ENCODE data around the gene MMS19. TPM values are rescaled to one million over a fixed set of nuclear protein-coding genes. Genes with fewer than 3 reads are reported as not detected.

MMS19 gene
- 100 and 103 TPM in 2 replicates for total RNA-seq

- peaks cover 38% of the 10 kb centered on the region for H3K4me1 Mint-ChIP-seq
- H3K27ac Mint-ChIP-seq, result peak within 1 kb of the TSS; percentile 100
- intact Hi-C loops (cut with micrococcal nuclease), result loop anchor here (1.0 to 10.0 kb wide), 10 partner anchors 45 to 663 kb away; partner anchors contain the start of genes ARHGAP19, AVPI1, EXOSC1 and FRAT1
- no peaks in the 10 kb centered on the region for H3K9me3 Mint-ChIP-seq
- peak within 1 kb of the TSS; percentile 94 for H3K4me3 Mint-ChIP-seq
- H3K27me3 Mint-ChIP-seq, result peaks cover 33% of the 10 kb centered on the region
- peaks cover 21% of the 10 kb centered on the region for H3K36me3 Mint-ChIP-seq (ENCODE audit: low read depth)
- peak; percentile 100 for DNase-seq
Measured at GRCh38 chr10:97498076-97498840, at the start of gene MMS19. Gene MMS19 (minus strand): TSS chr10:97498422. CDS start chr10:97498384, 38 bp downstream.

GRCh38 chr10:97547962-97548361, 49.7 kb upstream of the MMS19 start:
- Mint-ChIP-seq H3K36me3 (ENCODE audit: low read depth) (no peaks in the 10 kb centered on the region), H3K4me3 (no peak overlapping the region)

GRCh38 chr10:97547271-97547600, 49.0 kb upstream of the MMS19 start:
- H3K4me3 Mint-ChIP-seq, result no peak overlapping the region
- H3K9me3 Mint-ChIP-seq, result no peaks in the 10 kb centered on the region
- H3K4me1 Mint-ChIP-seq, result peaks cover 21% of the 10 kb centered on the region
- intact Hi-C loops (cut with micrococcal nuclease), result no loop called here
- H3K36me3 Mint-ChIP-seq (ENCODE audit: low read depth), result no peaks in the 10 kb centered on the region
- DNase-seq, result no peak
- H3K27me3 Mint-ChIP-seq, result no peaks in the 10 kb centered on the region
- H3K27ac Mint-ChIP-seq, result no peak overlapping the region

More at GRCh38 chr10:97547962-97548361, 49.7 kb upstream of the MMS19 start:
- peaks cover 14% of the 10 kb centered on the region for H3K4me1 Mint-ChIP-seq
- H3K9me3 Mint-ChIP-seq, result no peaks in the 10 kb centered on the region
- intact Hi-C loops (cut with micrococcal nuclease), result no loop called here
- H3K27me3 Mint-ChIP-seq, result no peaks in the 10 kb centered on the region
- H3K27ac Mint-ChIP-seq, result no peak overlapping the region
- no peak for DNase-seq

GRCh38 chr10:97546456-97547270, 48.4 kb upstream of the MMS19 start:
- H3K4me1 Mint-ChIP-seq, result peaks cover 26% of the 10 kb centered on the region
- DNase-seq, result no peak
- H3K36me3 Mint-ChIP-seq (ENCODE audit: low read depth), result no peaks in the 10 kb centered on the region
- intact Hi-C loops (cut with micrococcal nuclease), result no loop called here
- H3K9me3 Mint-ChIP-seq, result no peaks in the 10 kb centered on the region
- H3K27me3 Mint-ChIP-seq, result no peaks in the 10 kb centered on the region
- no peak overlapping the region for H3K4me3 Mint-ChIP-seq
- no peak overlapping the region for H3K27ac Mint-ChIP-seq

- Mint-ChIP-seq H3K4me1 (peaks cover 23% of the 10 kb centered on the region), H3K27ac (peak overlapping the region; percentile 71), H3K27me3 (no peaks in the 10 kb centered on the region), H3K36me3 (ENCODE audit: low read depth) (no peaks in the 10 kb centered on the region), H3K9me3 (no peaks in the 10 kb centered on the region), H3K4me3 (peak overlapping the region; percentile 16)
- intact Hi-C loops (cut with micrococcal nuclease), result loop anchor here (1.0 to 2.0 kb wide), 2 partner anchors 10 to 44 kb away; partner anchors contain the start of genes MMS19 and UBTD1
- DNase-seq, result peak; percentile 72
Measured at GRCh38 chr10:97543025-97543546, 44.9 kb upstream of the MMS19 start.

- DNase-seq, result peak; percentile 62
- H3K36me3 Mint-ChIP-seq (ENCODE audit: low read depth), result no peaks in the 10 kb centered on the region
- H3K4me1 Mint-ChIP-seq, result peaks cover 23% of the 10 kb centered on the region
- H3K4me3 Mint-ChIP-seq, result peak overlapping the region; percentile 44
- intact Hi-C loops (cut with micrococcal nuclease), result loop anchor here (1.0 to 2.0 kb wide), 2 partner anchors 11 to 44 kb away; partner anchors contain the start of genes MMS19 and UBTD1
- no peaks in the 10 kb centered on the region for H3K27me3 Mint-ChIP-seq
- H3K27ac Mint-ChIP-seq, result peak overlapping the region; percentile 75
- H3K9me3 Mint-ChIP-seq, result no peaks in the 10 kb centered on the region
Measured at GRCh38 chr10:97542169-97543024, 44.2 kb upstream of the MMS19 start.

GRCh38 chr10:97540669-97541500, 42.7 kb upstream of the MMS19 start:
- no peak for DNase-seq
- Mint-ChIP-seq H3K4me1 (peaks cover 23% of the 10 kb centered on the region), H3K27me3 (no peaks in the 10 kb centered on the region), H3K4me3 (no peak overlapping the region), H3K27ac (peak overlapping the region; percentile 34), H3K9me3 (no peaks in the 10 kb centered on the region), H3K36me3 (ENCODE audit: low read depth) (no peaks in the 10 kb centered on the region)
- intact Hi-C loops (cut with micrococcal nuclease), result no loop called here

GRCh38 chr10:97539523-97540200, 41.4 kb upstream of the MMS19 start:
- peaks cover 21% of the 10 kb centered on the region for H3K4me1 Mint-ChIP-seq
- H3K4me3 Mint-ChIP-seq, result no peak overlapping the region
- H3K36me3 Mint-ChIP-seq (ENCODE audit: low read depth), result no peaks in the 10 kb centered on the region
- H3K27ac Mint-ChIP-seq, result peak overlapping the region; percentile 48
- no peak for DNase-seq
- intact Hi-C loops (cut with micrococcal nuclease), result no loop called here
- no peaks in the 10 kb centered on the region for H3K9me3 Mint-ChIP-seq
- no peaks in the 10 kb centered on the region for H3K27me3 Mint-ChIP-seq

- Mint-ChIP-seq H3K27ac (no peak overlapping the region), H3K9me3 (no peaks in the 10 kb centered on the region), H3K4me1 (peaks cover 21% of the 10 kb centered on the region), H3K36me3 (ENCODE audit: low read depth) (no peaks in the 10 kb centered on the region), H3K4me3 (no peak overlapping the region), H3K27me3 (no peaks in the 10 kb centered on the region)
- intact Hi-C loops (cut with micrococcal nuclease), result no loop called here
- DNase-seq, result no peak
Measured at GRCh38 chr10:97538839-97539238, 40.6 kb upstream of the MMS19 start.

GRCh38 chr10:97538411-97538810, 40.2 kb upstream of the MMS19 start:
- Mint-ChIP-seq H3K9me3 (no peaks in the 10 kb centered on the region), H3K27me3 (no peaks in the 10 kb centered on the region), H3K36me3 (ENCODE audit: low read depth) (no peaks in the 10 kb centered on the region), H3K4me1 (peaks cover 17% of the 10 kb centered on the region), H3K4me3 (no peak overlapping the region), H3K27ac (no peak overlapping the region)
- DNase-seq, result no peak
- intact Hi-C loops (cut with micrococcal nuclease), result no loop called here

GRCh38 chr10:97537186-97537869, 39.1 kb upstream of the MMS19 start:
- intact Hi-C loops (cut with micrococcal nuclease), result no loop called here
- H3K36me3 Mint-ChIP-seq (ENCODE audit: low read depth), result no peaks in the 10 kb centered on the region
- peaks cover 7% of the 10 kb centered on the region for H3K4me1 Mint-ChIP-seq
- DNase-seq, result no peak
- no peak overlapping the region for H3K4me3 Mint-ChIP-seq
- no peak overlapping the region for H3K27ac Mint-ChIP-seq
- no peaks in the 10 kb centered on the region for H3K9me3 Mint-ChIP-seq
- H3K27me3 Mint-ChIP-seq, result no peaks in the 10 kb centered on the region
